ENCODE results near the gene DEFB116. TPM values are rescaled to one million over a fixed set of nuclear protein-coding genes. Genes with fewer than 3 reads are reported as not detected.
"Not testable (repeated sequence)": the region's sequence is repeated elsewhere in the genome, so short reads cannot be mapped to it uniquely, and the experiment has no call there.

The DEFB116 gene, protein sequence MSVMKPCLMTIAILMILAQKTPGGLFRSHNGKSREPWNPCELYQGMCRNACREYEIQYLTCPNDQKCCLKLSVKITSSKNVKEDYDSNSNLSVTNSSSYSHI
- not detected for polyA plus RNA-seq (2012; ENCODE audit: insufficient read depth, insufficient read length, low read depth)

DNA sequence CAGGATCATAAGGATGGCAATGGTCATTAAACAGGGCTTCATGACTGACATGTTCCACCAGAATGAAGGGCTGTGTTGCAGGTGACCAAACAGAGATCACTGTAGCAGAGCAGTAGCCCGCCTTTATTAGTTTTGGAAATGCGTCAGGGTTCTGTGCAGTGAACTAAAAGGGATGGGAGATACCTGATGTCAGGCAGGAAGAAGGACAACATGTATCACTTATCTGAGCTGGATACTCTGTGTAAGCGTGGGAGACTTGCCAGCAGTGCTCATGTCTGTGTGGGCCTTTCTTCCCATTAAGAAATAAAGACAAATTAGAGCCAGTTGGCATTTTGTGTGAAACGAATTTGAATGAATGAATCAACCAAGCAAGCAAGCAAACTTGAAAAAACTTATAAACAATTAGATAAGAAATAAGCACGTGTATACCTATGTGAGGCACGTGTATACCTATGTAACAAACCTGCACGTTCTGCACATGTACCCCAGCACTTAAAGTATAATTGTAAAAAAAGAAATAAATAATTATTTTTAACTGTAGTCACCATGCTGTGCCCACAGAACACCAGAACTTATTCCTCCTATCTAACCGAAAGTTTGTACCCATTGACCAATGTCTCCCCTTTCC, at the start of gene DEFB116:
Gene DEFB116 (minus strand): TSS at position 51 of the 628 bp plus-strand sequence. CDS start 0 bp downstream, at position 51.
- DNase-seq: no peak
- H3K4me1 ChIP-seq: no peaks in the 10 kb centered on the region
- H3K27me3 ChIP-seq: no peaks in the 10 kb centered on the region
- no peaks in the 10 kb centered on the region for H3K36me3 ChIP-seq
- no peak within 1 kb of the TSS for H3K4me3 ChIP-seq (ENCODE audit: low read depth, low read length)
- TF ChIP-seq, protein P1, sequence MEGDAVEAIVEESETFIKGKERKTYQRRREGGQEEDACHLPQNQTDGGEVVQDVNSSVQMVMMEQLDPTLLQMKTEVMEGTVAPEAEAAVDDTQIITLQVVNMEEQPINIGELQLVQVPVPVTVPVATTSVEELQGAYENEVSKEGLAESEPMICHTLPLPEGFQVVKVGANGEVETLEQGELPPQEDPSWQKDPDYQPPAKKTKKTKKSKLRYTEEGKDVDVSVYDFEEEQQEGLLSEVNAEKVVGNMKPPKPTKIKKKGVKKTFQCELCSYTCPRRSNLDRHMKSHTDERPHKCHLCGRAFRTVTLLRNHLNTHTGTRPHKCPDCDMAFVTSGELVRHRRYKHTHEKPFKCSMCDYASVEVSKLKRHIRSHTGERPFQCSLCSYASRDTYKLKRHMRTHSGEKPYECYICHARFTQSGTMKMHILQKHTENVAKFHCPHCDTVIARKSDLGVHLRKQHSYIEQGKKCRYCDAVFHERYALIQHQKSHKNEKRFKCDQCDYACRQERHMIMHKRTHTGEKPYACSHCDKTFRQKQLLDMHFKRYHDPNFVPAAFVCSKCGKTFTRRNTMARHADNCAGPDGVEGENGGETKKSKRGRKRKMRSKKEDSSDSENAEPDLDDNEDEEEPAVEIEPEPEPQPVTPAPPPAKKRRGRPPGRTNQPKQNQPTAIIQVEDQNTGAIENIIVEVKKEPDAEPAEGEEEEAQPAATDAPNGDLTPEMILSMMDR (IDR thresholded peaks at IDR 0.05; ENCODE audit: low read depth, low read length): no peak
- H3K9me3 ChIP-seq: no peaks in the 10 kb centered on the region

DNA sequence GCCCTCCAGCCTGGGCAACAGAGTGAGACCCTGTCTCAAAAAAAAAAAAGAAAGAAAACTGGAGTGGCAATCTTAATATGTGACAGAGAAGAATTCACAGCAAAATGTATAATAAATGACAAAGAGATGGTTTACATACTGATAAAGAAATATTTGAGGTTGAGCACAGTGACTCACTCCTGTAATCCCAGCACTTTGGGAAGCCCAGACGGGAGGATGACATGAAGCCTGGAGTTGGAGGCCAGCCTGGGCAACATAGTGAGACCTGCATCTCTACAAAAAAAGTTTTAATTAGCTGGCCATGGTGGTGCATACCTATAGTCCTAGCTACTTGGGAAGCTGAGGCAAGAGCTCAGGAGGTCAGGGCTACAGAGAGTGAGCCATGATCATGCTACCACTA, 47.6 kb upstream of the DEFB116 start:
- Histone ChIP-seq H3K4me3 (ENCODE audit: low read depth, low read length) (no peak overlapping the region), H3K27me3 (no peaks in the 10 kb centered on the region), H3K36me3 (no peaks in the 10 kb centered on the region), H3K4me1 (no peaks in the 10 kb centered on the region), H3K9me3 (no peaks in the 10 kb centered on the region)
- no peak for DNase-seq
- TF ChIP-seq, protein P1 (IDR thresholded peaks at IDR 0.05; ENCODE audit: low read depth, low read length): no peak

DNA sequence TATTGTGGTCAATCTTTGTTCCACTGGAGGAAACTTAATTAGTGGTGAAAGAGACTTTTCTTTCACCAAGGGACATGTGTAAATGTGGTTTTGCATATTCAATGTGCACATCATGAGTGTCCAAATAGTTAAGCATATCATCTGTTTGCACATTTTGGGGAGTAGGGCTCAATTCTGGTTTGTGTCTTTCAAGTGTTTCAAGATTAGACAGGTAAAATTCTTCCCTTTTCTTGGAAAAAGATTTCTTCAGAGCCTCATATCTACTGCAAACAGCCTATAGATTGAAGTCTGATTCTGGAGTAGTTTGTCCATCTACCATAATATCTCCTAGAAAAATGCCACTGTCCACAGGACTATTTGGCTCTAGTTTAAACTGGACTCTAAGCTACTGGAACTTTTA, 33.1 kb upstream of the DEFB116 start:
- no peak for DNase-seq
- no peaks in the 10 kb centered on the region for H3K27me3 ChIP-seq
- no peaks in the 10 kb centered on the region for H3K4me1 ChIP-seq
- H3K9me3 ChIP-seq: no peaks in the 10 kb centered on the region
- H3K4me3 ChIP-seq (ENCODE audit: low read depth, low read length): no peak overlapping the region
- H3K36me3 ChIP-seq: no peaks in the 10 kb centered on the region
- TF ChIP-seq, protein P1 (IDR thresholded peaks at IDR 0.05; ENCODE audit: low read depth, low read length): no peak

DNA sequence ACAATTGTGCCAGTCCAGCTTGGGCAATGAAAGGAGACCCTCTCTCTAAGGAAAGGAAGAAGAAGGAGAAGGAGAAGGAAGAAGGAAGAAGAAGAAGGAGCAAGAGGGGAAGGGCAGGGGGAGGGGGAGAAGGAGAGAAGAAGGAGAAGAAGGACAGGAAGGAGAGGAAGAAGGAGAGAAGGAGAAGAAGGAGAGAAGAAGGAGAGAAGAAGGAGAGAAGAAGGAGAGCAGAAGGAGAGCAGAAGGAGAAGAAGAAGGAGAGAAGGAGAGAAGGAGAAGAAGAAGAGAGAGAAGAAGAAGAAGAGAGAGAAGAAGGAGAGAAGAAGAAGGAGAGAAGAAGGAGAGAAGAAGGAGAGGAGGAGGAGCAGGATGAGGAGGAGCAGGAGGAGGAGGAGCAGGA, 22.5 kb upstream of the DEFB116 start:
- no peak overlapping the region for H3K4me3 ChIP-seq (ENCODE audit: low read depth, low read length)
- no peak for DNase-seq
- no peaks in the 10 kb centered on the region for H3K36me3 ChIP-seq
- H3K27me3 ChIP-seq: no peaks in the 10 kb centered on the region
- H3K9me3 ChIP-seq: no peaks in the 10 kb centered on the region
- no peaks in the 10 kb centered on the region for H3K4me1 ChIP-seq
- TF ChIP-seq, protein P1 (IDR thresholded peaks at IDR 0.05; ENCODE audit: low read depth, low read length): no peak

DNA sequence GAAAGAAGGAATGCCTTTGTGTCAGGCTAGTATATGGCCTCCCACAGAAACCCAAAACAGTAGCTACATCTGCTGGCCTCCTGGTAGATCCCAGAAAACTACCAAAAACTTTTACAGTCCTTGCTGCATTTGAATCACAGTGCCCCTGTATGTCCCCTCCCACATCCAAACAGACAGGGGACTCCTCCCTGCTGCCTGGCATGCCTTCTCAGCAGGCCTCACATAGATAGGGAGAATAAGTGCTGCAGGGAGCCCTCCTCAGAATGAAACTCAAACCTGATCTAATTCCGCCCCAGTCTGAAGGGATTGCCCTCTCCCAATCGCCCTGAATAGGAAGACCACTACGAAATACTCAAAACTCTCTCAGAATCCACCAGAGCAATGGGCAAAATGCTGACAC, 14.1 kb upstream of the DEFB116 start:
- H3K9me3 ChIP-seq: no peaks in the 10 kb centered on the region
- DNase-seq: no peak
- no peak overlapping the region for H3K4me3 ChIP-seq (ENCODE audit: low read depth, low read length)
- no peaks in the 10 kb centered on the region for H3K36me3 ChIP-seq
- TF ChIP-seq, protein P1 (IDR thresholded peaks at IDR 0.05; ENCODE audit: low read depth, low read length): no peak
- H3K27me3 ChIP-seq: no peaks in the 10 kb centered on the region
- no peaks in the 10 kb centered on the region for H3K4me1 ChIP-seq

DNA sequence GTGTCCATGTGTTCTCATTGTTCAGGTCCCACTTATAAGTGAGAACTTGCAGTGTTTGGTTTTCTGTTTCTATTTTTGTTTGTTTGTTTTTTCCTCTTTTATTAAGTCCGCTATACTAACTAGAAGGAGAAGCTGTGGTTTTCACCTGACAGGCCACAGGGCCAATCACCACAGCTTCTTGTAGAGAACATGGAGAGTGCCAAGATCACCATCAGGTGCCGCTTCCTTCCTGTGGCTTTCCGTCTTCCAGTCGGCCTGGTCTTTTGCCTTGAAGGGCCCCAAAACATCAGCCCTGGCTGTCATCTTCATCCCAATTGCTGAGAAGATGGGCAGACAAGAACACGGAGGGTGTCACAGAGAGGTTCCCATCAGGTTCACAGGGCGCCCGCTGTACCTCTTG, 23.4 kb downstream of the DEFB116 start:
- H3K9me3 ChIP-seq; H3K27me3 ChIP-seq; H3K36me3 ChIP-seq; DNase-seq; H3K4me1 ChIP-seq; H3K4me3 ChIP-seq (ENCODE audit: low read depth, low read length): not testable (repeated sequence)

Measured in BE2C (cell line).